Measurements from ENCODE around the gene PLCXD1. TPM values are rescaled to one million over a fixed set of nuclear protein-coding genes. Genes with fewer than 3 reads are reported as not detected.

PLCXD1 gene
- total RNA-seq, 1 donor from 2014 or later = 52.4 TPM

- DNase-seq (ENCODE audit: low read depth, low spot score) = no peak
- Mint-ChIP-seq H3K4me3 (no peak overlapping the region), H3K36me3 (ENCODE audit: low read depth) (peaks cover 13% of the 10 kb centered on the region), H3K9me3 (no peaks in the 10 kb centered on the region), H3K4me1 (no peaks in the 10 kb centered on the region), H3K27ac (ENCODE audit: unreplicated experiment) (no peak overlapping the region), H3K27me3 (ENCODE audit: low read depth) (no peaks in the 10 kb centered on the region)
- no peak for TF ChIP-seq CTCF (conservative IDR thresholded peaks at IDR 0.05)
Observed at GRCh38 chrX:291411-291901, 10.3 kb downstream of the PLCXD1 start.

- Mint-ChIP-seq H3K27ac (ENCODE audit: unreplicated experiment) (no peak overlapping the region), H3K4me3 (no peak overlapping the region), H3K4me1 (no peaks in the 10 kb centered on the region), H3K36me3 (ENCODE audit: low read depth) (peaks cover 17% of the 10 kb centered on the region), H3K27me3 (ENCODE audit: low read depth) (no peaks in the 10 kb centered on the region), H3K9me3 (no peaks in the 10 kb centered on the region)
- no peak for DNase-seq (ENCODE audit: low read depth, low spot score)
- TF ChIP-seq CTCF (conservative IDR thresholded peaks at IDR 0.05) = no peak
Observed at GRCh38 chrX:292900-293897, 12.0 kb downstream of the PLCXD1 start.

GRCh38 chrX:295136-295535 is 14.0 kb downstream of the PLCXD1 start:
- no peaks in the 10 kb centered on the region for H3K4me1 Mint-ChIP-seq
- no peak for DNase-seq (ENCODE audit: low read depth, low spot score)
- H3K27me3 Mint-ChIP-seq (ENCODE audit: low read depth) = no peaks in the 10 kb centered on the region
- peaks cover 23% of the 10 kb centered on the region for H3K36me3 Mint-ChIP-seq (ENCODE audit: low read depth)
- H3K4me3 Mint-ChIP-seq = no peak overlapping the region
- no peak for TF ChIP-seq CTCF (conservative IDR thresholded peaks at IDR 0.05)
- no peak overlapping the region for H3K27ac Mint-ChIP-seq (ENCODE audit: unreplicated experiment)
- H3K9me3 Mint-ChIP-seq = no peaks in the 10 kb centered on the region

- no peak for TF ChIP-seq CTCF (conservative IDR thresholded peaks at IDR 0.05)
- no peaks in the 10 kb centered on the region for H3K4me1 Mint-ChIP-seq
- no peak overlapping the region for H3K4me3 Mint-ChIP-seq
- H3K27me3 Mint-ChIP-seq (ENCODE audit: low read depth) = no peaks in the 10 kb centered on the region
- no peak for DNase-seq (ENCODE audit: low read depth, low spot score)
- peaks cover 35% of the 10 kb centered on the region for H3K36me3 Mint-ChIP-seq (ENCODE audit: low read depth)
- H3K27ac Mint-ChIP-seq (ENCODE audit: unreplicated experiment) = no peak overlapping the region
- no peaks in the 10 kb centered on the region for H3K9me3 Mint-ChIP-seq
Observed at GRCh38 chrX:298993-299392, 17.8 kb downstream of the PLCXD1 start.

GRCh38 chrX:300334-300733 is 19.2 kb downstream of the PLCXD1 start:
- no peak for DNase-seq (ENCODE audit: low read depth, low spot score)
- Mint-ChIP-seq H3K9me3 (no peaks in the 10 kb centered on the region), H3K27me3 (ENCODE audit: low read depth) (no peaks in the 10 kb centered on the region), H3K27ac (ENCODE audit: unreplicated experiment) (no peak overlapping the region), H3K4me3 (no peak overlapping the region), H3K36me3 (ENCODE audit: low read depth) (peaks cover 35% of the 10 kb centered on the region), H3K4me1 (no peaks in the 10 kb centered on the region)
- TF ChIP-seq CTCF (conservative IDR thresholded peaks at IDR 0.05) = no peak

Data from neural crest cell (in vitro differentiated cells).